ENCODE measurements around the gene SPACA6.
A peak's percentile ranks its signal among the peaks of the same experiment; 100 is the strongest.
"Not testable (repeated sequence)": the region's sequence is repeated elsewhere in the genome, so short reads cannot be mapped to it uniquely, and the experiment has no call there.

Gene SPACA6

GRCh38 chr19:51664131-51664530 is 29.0 kb upstream of the SPACA6 start:
- DNase-seq (ENCODE audit: low read depth, low spot score): no peak
- Histone ChIP-seq H3K27me3 (ENCODE audit: control insufficient read depth, insufficient read depth, low read length) (no peaks in the 10 kb centered on the region), H3K36me3 (ENCODE audit: control insufficient read depth, insufficient read depth, low read length) (no peaks in the 10 kb centered on the region), H3K4me3 (ENCODE audit: low read length) (no peak overlapping the region), H3K4me1 (ENCODE audit: control insufficient read depth, insufficient read depth, low read length) (no peaks in the 10 kb centered on the region), H3K27ac (ENCODE audit: low read length) (no peak overlapping the region), H3K9me3 (ENCODE audit: control insufficient read depth, insufficient read depth, low read length) (no peaks in the 10 kb centered on the region)
- WGBS (ENCODE audit: insufficient coverage, insufficient read length): no CpG with 5 or more reads among the region's 1 CpG

DNA sequence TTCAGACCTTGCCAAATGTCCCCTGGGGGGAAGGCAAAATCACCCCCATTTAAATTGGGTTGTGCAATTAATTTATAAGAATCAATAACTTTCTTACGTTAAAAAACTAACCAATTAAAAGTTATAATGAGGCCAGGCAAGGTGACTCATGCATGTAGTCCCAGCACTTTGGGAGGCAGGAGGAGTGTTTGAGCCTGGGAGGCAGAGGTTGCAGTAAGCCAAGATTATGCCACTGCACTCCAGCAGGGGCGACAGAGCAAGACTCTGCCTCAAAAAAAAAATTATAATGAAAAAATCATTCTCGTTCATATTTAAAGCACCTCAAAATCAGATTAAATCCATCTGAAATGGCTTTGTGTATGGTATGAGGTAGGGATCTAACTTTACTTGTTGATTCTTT is 28.1 kb upstream of the SPACA6 start:
- no CpG with 5 or more reads among the region's 3 CpGs for WGBS (ENCODE audit: insufficient coverage, insufficient read length)
- H3K4me3 ChIP-seq (ENCODE audit: low read length): no peak overlapping the region
- H3K27me3 ChIP-seq (ENCODE audit: control insufficient read depth, insufficient read depth, low read length): no peaks in the 10 kb centered on the region
- no peak for DNase-seq (ENCODE audit: low read depth, low spot score)
- no peaks in the 10 kb centered on the region for H3K9me3 ChIP-seq (ENCODE audit: control insufficient read depth, insufficient read depth, low read length)
- no peak overlapping the region for H3K27ac ChIP-seq (ENCODE audit: low read length)
- no peaks in the 10 kb centered on the region for H3K36me3 ChIP-seq (ENCODE audit: control insufficient read depth, insufficient read depth, low read length)
- no peaks in the 10 kb centered on the region for H3K4me1 ChIP-seq (ENCODE audit: control insufficient read depth, insufficient read depth, low read length)

GRCh38 chr19:51668216-51668615 is 24.9 kb upstream of the SPACA6 start:
- no peak for DNase-seq (ENCODE audit: low read depth, low spot score)
- no peaks in the 10 kb centered on the region for H3K27me3 ChIP-seq (ENCODE audit: control insufficient read depth, insufficient read depth, low read length)
- no peaks in the 10 kb centered on the region for H3K36me3 ChIP-seq (ENCODE audit: control insufficient read depth, insufficient read depth, low read length)
- no peaks in the 10 kb centered on the region for H3K4me1 ChIP-seq (ENCODE audit: control insufficient read depth, insufficient read depth, low read length)
- no peaks in the 10 kb centered on the region for H3K9me3 ChIP-seq (ENCODE audit: control insufficient read depth, insufficient read depth, low read length)
- no peak overlapping the region for H3K4me3 ChIP-seq (ENCODE audit: low read length)
- H3K27ac ChIP-seq (ENCODE audit: low read length): no peak overlapping the region
- WGBS (ENCODE audit: insufficient coverage, insufficient read length): no CpG with 5 or more reads among the region's 3 CpGs

DNA sequence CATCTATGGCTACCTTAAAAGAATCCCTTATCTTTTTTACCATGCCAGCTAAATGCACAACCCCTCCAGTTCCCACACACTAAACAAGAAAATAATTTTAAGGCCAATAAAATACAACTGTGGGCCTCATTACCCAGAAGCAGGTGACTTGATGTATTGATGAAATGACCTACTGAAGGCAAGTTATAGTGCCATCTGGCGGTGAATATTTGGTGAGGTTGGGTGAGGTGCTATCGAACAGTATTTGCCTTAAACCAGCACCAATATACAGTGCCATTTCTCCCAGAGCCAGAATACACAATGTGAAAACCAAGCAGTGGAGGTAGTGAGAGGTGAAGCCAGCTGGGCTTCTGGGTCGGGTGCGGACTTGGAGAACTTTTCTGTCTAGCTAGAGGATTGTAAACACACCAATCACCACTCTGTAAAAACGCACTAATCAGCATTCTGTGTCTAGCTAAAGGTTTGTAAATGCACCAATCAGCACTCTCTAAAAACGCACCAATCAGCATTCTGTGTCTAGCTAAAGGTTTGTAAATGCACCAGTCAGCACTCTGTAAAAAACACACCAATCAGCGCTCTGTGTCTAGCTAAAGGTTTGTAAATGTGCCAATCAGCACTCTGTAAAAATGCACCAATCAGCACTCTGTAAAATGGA is 17.1 kb upstream of the SPACA6 start:
- H3K27me3 ChIP-seq (ENCODE audit: control insufficient read depth, insufficient read depth, low read length); H3K4me3 ChIP-seq (ENCODE audit: low read length); H3K4me1 ChIP-seq (ENCODE audit: control insufficient read depth, insufficient read depth, low read length); H3K9me3 ChIP-seq (ENCODE audit: control insufficient read depth, insufficient read depth, low read length); H3K36me3 ChIP-seq (ENCODE audit: control insufficient read depth, insufficient read depth, low read length); H3K27ac ChIP-seq (ENCODE audit: low read length): not testable (repeated sequence)
- no CpG with 5 or more reads among the region's 7 CpGs for WGBS (ENCODE audit: insufficient coverage, insufficient read length)
- peak; percentile 37 for DNase-seq (ENCODE audit: low read depth, low spot score)

DNA sequence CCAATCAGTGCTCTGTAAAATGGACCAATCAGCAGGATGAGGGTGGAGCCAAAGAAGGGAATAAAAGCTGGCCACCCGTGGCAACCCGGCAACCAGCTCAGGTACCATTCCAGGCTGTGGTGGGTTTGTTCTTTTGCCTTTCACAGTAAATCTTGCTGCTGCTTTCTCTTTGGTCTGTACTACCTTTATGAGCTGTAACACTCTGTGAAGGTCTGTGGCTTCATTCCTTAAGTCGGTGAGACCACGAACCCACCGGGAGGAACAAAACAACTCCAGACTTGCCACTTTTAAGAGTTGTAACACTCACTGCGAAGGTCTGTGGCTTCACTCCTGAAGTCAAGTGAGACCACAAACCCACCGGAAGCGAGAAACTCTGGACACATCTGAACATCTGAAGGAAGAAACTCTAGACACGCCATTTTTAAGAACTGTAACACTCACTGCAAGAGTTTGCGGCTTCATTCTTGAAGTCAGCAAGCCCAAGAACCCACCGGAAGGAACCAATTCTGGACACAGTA is 16.5 kb upstream of the SPACA6 start:
- H3K9me3 ChIP-seq (ENCODE audit: control insufficient read depth, insufficient read depth, low read length): no peaks in the 10 kb centered on the region; the same call in 1 of the 2 replicates
- H3K36me3 ChIP-seq (ENCODE audit: control insufficient read depth, insufficient read depth, low read length): no peaks in the 10 kb centered on the region
- no peaks in the 10 kb centered on the region for H3K4me1 ChIP-seq (ENCODE audit: control insufficient read depth, insufficient read depth, low read length)
- no peak overlapping the region for H3K27ac ChIP-seq (ENCODE audit: low read length)
- WGBS (ENCODE audit: insufficient coverage, insufficient read length): no CpG with 5 or more reads among the region's 11 CpGs
- H3K4me3 ChIP-seq (ENCODE audit: low read length): no peak overlapping the region
- H3K27me3 ChIP-seq (ENCODE audit: control insufficient read depth, insufficient read depth, low read length): no peaks in the 10 kb centered on the region
- DNase-seq (ENCODE audit: low read depth, low spot score): no peak

- no peak for DNase-seq (ENCODE audit: low read depth, low spot score)
- no CpG with 5 or more reads among the region's 1 CpG for WGBS (ENCODE audit: insufficient coverage, insufficient read length)
- no peak overlapping the region for H3K27ac ChIP-seq (ENCODE audit: low read length)
- no peaks in the 10 kb centered on the region; the same call in 1 of the 2 replicates for H3K9me3 ChIP-seq (ENCODE audit: control insufficient read depth, insufficient read depth, low read length)
- H3K4me1 ChIP-seq (ENCODE audit: control insufficient read depth, insufficient read depth, low read length): no peaks in the 10 kb centered on the region
- no peaks in the 10 kb centered on the region for H3K36me3 ChIP-seq (ENCODE audit: control insufficient read depth, insufficient read depth, low read length)
- no peak overlapping the region for H3K4me3 ChIP-seq (ENCODE audit: low read length)
- no peaks in the 10 kb centered on the region for H3K27me3 ChIP-seq (ENCODE audit: control insufficient read depth, insufficient read depth, low read length)
Measured at GRCh38 chr19:51680474-51680873, 12.7 kb upstream of the SPACA6 start.

DNA sequence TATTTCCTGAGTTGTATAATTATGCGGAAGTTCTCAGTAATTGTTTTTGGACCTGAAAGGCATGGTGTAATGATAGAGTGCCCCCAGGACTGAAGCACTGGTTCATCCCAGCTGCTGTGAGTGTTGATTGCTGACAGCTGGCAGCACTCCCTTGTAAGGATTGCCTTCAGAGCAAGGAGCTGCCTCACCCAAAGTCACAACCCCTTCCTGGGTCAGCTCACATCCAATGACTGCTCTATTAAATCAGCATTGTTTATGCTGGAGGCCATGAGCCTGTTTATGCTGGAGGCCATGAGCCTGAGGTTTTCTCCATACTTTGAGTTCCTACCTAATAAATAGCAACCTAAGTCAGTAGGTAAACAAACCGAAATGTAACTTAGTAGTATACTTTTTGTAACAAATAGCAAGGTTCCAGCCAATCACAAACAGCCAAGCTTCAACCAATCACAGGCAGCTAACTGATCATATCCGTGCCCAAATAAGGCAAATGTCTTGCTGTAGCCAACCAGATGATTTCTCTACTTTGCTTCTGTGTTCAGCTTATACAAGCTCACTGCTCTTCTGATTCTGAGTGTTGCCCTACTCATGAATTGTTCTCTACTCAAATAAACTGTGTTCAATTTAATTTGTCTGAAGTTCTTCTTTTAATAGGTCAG is 11.7 kb upstream of the SPACA6 start:
- H3K9me3 ChIP-seq (ENCODE audit: control insufficient read depth, insufficient read depth, low read length): no peaks in the 10 kb centered on the region; the same call in 1 of the 2 replicates
- no peaks in the 10 kb centered on the region for H3K36me3 ChIP-seq (ENCODE audit: control insufficient read depth, insufficient read depth, low read length)
- H3K27ac ChIP-seq (ENCODE audit: low read length): no peak overlapping the region
- no CpG with 5 or more reads among the region's 3 CpGs for whole genome bisulfite sequencing (ENCODE audit: insufficient coverage, insufficient read length)
- DNase-seq (ENCODE audit: low read depth, low spot score): no peak
- H3K27me3 ChIP-seq (ENCODE audit: control insufficient read depth, insufficient read depth, low read length): no peaks in the 10 kb centered on the region
- H3K4me1 ChIP-seq (ENCODE audit: control insufficient read depth, insufficient read depth, low read length): no peaks in the 10 kb centered on the region
- no peak overlapping the region for H3K4me3 ChIP-seq (ENCODE audit: low read length)

GRCh38 chr19:51686171-51686570 is 7.0 kb upstream of the SPACA6 start:
- peaks cover 2% of the 10 kb centered on the region; the same call in 1 of the 2 replicates for H3K4me1 ChIP-seq (ENCODE audit: control insufficient read depth, insufficient read depth, low read length)
- H3K27ac ChIP-seq (ENCODE audit: low read length): no peak overlapping the region
- no peak for DNase-seq (ENCODE audit: low read depth, low spot score)
- no peak overlapping the region for H3K4me3 ChIP-seq (ENCODE audit: low read length)
- H3K9me3 ChIP-seq (ENCODE audit: control insufficient read depth, insufficient read depth, low read length): no peaks in the 10 kb centered on the region
- no peaks in the 10 kb centered on the region for H3K36me3 ChIP-seq (ENCODE audit: control insufficient read depth, insufficient read depth, low read length)
- WGBS (ENCODE audit: insufficient coverage, insufficient read length): no CpG with 5 or more reads among the region's 2 CpGs
- H3K27me3 ChIP-seq (ENCODE audit: control insufficient read depth, insufficient read depth, low read length): no peaks in the 10 kb centered on the region

- Histone ChIP-seq H3K27me3 (ENCODE audit: control insufficient read depth, insufficient read depth, low read length) (no peaks in the 10 kb centered on the region), H3K4me1 (ENCODE audit: control insufficient read depth, insufficient read depth, low read length) (peaks cover 4% of the 10 kb centered on the region), H3K36me3 (ENCODE audit: control insufficient read depth, insufficient read depth, low read length) (no peaks in the 10 kb centered on the region), H3K27ac (ENCODE audit: low read length) (no peak overlapping the region), H3K4me3 (ENCODE audit: low read length) (peak overlapping the region; percentile 77; the same call in 1 of the 2 replicates), H3K9me3 (ENCODE audit: control insufficient read depth, insufficient read depth, low read length) (no peaks in the 10 kb centered on the region)
- DNase-seq (ENCODE audit: low read depth, low spot score): peak; percentile 25
- no CpG with 5 or more reads among the region's 22 CpGs for WGBS (ENCODE audit: insufficient coverage, insufficient read length)
Measured at GRCh38 chr19:51687791-51688670, 5.1 kb upstream of the SPACA6 start.
